Transverse colon (tissue), 4 donors: ENCODE measurements around the gene CDH13.

Experiments
- EP300 ChIP-seq: sonication (generic); formaldehyde crosslinking; IDR thresholded peaks from one replicate; pipeline ENCODE4 v1.6.1; 2017; ENCODE audit warnings: antibody characterized with exemption, low read depth
- POLR2A ChIP-seq: fragments of 450-650 bp; IDR thresholded peaks from one replicate; pipeline ENCODE4 v1.6.1; 2016; ENCODE audit warnings: antibody characterized with exemption, mild to moderate bottlenecking, moderate library complexity
- POLR2AphosphoS5 ChIP-seq, 3 donors: sonication (generic); formaldehyde crosslinking; IDR thresholded peaks; one replicate each; pipeline ENCODE4 v1.6.1; 2016; ENCODE audit warnings: antibody characterized with exemption in 3 of 3
- TF ChIP-seq, protein P1 (sequence below), 5 experiments: fragments of 200-600 bp in 3 of 5; fragments of 450-650 bp in 2 of 5; sonication (generic) in 3 of 5; IDR thresholded peaks; 1 replicate in 2 of 5; 2 replicates in 3 of 5; pipeline ENCODE4 v1.5.1; 2016 to 2017; ENCODE audit warnings: antibody characterized with exemption in 5 of 5, inconsistent platforms in 3 of 5, mild to moderate bottlenecking in 2 of 5, moderate library complexity in 1 of 5

DNA sequence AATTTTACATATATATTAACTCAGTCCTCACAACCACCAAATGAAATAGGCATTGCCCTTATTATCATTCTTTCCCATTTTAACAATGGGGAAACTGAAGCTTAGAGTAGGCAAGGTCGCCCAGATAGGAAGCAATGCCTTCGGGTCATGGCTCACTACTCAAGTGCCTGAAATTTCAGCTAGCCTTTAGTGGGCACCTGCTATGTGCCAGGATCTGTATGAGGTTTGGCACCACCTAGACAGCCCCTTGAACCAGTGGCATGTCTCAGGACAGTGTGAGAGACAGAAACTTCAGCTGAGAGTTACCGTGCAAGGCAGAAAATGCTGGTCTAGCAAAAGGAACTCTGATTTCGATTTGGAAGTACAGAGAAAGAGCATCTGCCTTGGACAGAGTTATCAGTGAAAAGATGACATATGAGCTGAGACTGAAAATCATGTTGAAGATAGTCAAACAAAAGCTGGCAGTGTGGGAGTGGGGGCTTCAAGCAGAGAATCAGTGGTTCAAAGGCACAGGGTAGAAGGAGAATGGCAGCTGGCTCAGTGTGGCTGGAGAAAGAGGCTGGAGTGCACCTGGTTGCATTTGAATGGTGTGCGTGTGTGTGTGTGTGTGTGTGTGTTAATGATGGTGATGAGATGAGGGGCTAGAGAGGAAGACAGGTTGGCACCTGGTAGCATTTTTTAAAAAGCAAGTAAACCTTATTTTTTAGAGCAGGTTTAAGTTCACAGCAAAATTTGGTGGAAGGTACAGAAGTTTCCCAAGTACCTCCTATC, 29.1 kb downstream of the CDH13 start:
- TF ChIP-seq, protein P1, sequence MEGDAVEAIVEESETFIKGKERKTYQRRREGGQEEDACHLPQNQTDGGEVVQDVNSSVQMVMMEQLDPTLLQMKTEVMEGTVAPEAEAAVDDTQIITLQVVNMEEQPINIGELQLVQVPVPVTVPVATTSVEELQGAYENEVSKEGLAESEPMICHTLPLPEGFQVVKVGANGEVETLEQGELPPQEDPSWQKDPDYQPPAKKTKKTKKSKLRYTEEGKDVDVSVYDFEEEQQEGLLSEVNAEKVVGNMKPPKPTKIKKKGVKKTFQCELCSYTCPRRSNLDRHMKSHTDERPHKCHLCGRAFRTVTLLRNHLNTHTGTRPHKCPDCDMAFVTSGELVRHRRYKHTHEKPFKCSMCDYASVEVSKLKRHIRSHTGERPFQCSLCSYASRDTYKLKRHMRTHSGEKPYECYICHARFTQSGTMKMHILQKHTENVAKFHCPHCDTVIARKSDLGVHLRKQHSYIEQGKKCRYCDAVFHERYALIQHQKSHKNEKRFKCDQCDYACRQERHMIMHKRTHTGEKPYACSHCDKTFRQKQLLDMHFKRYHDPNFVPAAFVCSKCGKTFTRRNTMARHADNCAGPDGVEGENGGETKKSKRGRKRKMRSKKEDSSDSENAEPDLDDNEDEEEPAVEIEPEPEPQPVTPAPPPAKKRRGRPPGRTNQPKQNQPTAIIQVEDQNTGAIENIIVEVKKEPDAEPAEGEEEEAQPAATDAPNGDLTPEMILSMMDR (IDR thresholded peaks at IDR 0.05): no peak
- TF ChIP-seq EP300: no peak
- no peak for TF ChIP-seq POLR2A
- TF ChIP-seq POLR2AphosphoS5 (IDR thresholded peaks at IDR 0.05): no peak
